C1 segment of cervical spinal cord (tissue), 14 donors: ENCODE results near the gene GADL1.

Experiments
- DNase-seq, 14 donors: peaks; one replicate each; lab custom pipeline; 2025; lab: John Stamatoyannopoulos, UW

The GADL1 gene

DNA sequence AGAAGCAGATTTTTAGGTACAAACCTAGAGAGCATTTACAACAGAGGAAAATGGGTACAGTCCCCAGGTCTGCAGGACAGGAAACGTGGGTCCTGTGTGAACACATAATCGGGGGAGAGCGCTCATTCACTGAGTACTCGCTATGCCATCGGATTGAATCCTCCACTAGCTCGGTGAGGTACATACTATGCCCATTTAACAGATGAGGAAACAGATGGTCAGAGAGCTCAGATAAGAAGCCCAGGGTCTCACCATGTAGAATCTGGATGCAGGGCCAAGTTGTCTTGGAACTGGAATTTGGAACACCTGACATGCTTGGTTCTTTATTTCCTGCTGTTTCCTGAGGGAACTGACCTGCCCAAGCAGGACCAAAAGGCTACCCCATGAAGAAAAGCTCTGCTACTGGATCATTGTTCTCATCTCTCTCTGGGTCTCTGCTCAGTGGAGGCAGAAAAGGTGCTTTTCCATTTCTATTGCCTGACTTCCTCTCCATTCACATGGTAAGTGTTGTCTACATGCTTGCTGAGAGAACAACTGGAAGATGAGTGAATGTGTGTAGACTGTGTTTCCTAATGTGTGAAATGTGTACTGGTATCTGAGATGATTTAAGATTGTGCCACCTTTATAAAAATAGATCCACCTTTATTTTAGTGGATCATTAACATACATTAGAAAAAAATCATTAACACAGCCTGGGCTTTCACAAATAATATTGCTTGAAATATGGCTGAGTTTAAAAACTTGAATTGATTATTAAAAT is 199.0 kb downstream of the GADL1 start:
- no peak for DNase-seq

DNA sequence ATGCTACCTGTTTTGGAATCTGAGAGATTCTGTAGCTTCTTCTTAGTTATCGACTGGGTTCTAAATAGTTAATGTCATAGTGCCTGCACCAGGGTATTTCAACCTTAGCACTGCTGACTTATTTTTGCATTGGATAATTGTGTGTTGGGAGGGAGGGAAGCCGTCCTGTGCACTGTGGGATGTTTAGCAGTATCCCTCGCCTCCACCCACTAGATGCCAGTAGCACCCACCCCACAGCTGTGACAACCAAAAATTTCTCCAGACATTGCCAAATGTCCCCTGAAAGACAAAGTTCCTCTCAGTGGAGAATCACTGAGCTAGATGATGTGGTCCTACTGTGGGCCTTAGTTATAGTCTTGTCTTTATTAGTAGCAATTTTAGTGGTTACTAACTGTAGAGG is 199.8 kb downstream of the GADL1 start:
- no peak for DNase-seq

DNA sequence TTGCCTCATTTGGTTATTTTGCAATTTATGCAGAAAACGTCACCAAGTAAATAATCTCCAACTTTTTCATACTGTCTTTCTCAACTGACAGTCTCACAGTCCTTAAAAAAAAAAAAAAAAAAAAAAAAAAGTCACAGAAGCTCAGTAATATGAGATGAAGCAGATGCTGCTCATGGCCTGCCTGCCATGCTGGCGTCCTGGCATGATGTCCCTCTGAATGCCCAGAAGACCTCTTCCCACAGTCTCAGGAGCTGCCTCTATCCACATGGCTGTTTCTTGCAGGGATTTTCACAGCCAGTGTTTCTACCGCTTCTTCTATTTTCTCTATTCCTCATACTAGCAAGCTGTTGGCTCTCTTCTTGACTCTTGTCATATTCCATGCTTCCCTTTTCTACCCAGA is 200.3 kb downstream of the GADL1 start:
- no peak for DNase-seq

DNA sequence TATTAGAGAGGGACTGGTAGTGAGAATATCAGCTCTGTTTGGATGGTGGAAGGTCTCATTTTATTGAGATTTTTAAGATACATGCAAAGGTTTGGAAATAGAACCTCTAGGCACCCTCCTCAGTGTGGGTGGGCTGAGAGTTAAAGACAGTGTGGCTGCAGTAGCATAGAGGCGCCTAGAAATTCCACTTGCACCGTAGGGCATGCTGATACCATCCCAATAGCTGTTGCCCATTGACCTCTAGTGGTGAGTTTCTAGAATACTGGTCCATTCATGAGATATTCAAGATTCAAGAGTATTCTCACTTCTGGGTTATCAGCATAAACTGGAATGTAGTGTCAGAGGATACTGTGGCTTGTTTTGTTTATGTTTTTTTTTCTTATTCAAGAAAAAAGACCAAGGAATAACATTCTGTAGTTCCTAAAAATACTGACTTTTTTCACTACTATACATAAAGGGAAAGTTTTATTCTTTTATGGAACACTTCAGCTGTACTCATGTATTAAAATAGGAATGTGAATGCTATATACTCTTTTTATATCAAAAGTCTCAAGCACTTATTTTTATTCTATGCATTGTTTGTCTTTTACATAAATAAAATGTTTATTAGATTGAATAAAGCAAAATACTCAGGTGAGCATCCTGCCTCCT is 200.9 kb downstream of the GADL1 start:
- DNase-seq, result peak in 3 of 14 donors; percentile 16 to 24 (median 18)

DNA sequence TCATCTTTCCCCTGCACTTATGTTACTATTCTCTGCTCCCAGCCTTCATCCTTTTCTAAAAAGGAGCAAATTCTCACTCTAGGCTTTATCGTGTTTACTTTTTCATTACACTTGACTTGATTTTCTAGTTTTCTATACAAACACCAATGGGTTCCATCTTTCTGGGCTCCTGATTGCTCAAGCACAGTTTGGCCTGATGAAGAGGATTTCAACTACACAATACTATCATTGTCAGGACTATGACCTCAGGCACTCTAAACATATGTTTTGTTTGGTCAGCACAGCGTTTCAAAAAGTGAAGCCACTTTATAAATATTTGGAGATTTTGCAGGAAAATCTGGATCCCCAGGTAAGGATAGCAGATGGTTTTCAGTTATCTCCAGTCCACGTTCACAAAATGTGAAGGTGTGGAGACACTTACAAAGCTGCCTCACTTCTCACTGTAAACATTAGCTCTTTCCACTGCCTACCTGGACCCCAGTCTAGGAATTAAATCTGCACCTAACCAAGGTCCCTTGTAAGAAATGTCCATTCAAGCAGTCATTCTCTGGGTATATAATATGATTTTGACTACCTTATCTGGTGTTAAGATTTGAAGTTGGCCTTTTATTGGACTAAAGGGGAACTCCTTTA is 201.8 kb downstream of the GADL1 start:
- no peak for DNase-seq

DNA sequence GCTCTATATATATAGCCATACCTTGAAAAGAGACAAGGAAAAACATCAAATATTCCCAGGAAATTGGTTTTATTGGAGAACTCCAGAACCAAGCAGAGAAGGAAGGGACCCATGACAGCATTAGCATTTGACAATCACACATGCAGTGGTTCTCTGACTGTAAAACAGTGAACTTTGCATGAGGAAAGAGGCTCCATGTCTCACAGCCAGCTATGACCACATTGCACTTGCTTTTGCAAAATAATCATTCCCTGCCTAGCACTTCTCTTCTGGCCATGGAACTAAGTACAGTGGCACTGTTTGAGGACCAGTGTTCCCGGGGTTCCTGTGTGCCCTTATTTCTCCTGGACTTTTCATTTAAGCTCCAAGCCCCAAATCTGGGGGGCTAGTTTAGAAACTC is 202.5 kb downstream of the GADL1 start:
- DNase-seq, result no peak

DNA sequence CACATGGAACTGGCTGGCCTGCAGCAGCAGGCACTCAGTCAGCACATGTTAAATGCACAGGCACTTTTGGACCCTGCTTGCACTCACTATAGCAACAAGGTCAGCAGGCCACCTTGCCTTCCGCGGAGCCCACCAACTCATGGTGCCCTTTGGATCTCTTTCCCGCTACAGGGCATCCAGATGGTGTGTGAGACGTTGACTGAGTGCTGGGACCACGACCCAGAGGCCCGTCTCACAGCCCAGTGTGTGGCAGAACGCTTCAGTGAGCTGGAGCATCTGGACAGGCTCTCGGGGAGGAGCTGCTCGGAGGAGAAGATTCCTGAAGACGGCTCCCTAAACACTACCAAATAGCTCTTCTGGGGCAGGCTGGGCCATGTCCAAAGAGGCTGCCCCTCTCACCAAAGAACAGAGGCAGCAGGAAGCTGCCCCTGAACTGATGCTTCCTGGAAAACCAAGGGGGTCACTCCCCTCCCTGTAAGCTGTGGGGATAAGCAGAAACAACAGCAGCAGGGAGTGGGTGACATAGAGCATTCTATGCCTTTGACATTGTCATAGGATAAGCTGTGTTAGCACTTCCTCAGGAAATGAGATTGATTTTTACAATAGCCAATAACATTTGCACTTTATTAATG is 203.1 kb downstream of the GADL1 start:
- DNase-seq, result no peak

DNA sequence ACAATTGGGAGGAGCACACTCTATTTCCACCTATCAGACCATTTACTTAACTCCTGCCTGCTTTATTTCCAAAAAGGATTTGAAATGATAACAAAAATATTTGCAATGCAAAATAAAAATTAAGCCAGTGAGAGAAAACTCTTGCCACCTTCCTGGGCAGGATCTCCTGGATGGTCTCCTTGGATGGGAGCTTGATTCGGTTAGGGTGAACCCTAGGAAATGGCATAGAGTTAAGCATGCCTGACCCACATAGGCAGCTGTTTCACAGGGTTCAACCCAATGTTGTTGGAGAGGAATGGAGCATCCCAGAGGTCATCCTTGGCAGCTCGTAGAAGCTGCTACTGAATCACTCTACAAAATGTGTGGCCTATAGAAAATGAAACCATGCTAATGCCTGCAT is 204.3 kb downstream of the GADL1 start:
- no peak for DNase-seq

DNA sequence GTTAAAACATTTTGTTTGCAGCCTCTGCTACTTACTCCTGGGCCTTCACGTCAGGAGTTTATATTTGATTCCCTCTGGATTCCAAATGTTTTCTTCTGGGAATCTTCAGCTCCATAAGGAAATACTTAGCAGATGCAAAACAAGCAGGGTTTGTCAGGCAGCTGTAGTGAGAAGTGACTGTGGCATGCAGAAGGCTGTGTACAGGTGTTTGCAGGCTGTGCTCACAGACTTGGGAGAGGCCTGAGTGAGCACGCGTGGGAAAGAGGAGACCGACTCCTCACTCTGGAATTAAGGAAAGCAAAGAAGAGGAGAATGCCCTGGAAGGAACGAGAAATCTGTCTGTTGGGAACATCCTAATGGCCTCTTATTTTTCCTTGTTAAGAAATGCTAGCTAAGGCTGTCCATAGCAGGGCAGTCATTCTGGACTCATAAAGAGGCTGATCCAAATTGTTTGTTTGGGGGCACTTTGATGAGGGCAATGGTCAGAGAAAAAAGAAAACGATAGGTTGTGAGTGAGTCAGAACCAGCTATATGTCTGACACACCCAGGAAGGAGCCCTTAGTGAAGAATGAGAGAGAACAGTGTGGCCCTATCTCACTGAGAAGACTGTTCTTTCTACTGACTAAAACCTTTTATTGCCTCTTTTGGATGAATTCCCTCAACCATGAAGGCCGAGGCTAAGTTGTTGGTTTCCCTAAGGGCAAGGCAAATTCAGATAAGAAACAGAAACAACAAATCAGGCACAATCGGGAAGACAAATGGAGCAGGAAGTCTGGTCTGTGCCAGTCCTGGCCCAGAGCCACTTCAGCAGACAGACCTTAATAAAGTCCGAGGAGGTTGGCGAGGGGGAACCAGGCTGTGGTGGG is 205.5 kb downstream of the GADL1 start:
- DNase-seq, result peak in 1 of 14 donors; percentile 3

DNA sequence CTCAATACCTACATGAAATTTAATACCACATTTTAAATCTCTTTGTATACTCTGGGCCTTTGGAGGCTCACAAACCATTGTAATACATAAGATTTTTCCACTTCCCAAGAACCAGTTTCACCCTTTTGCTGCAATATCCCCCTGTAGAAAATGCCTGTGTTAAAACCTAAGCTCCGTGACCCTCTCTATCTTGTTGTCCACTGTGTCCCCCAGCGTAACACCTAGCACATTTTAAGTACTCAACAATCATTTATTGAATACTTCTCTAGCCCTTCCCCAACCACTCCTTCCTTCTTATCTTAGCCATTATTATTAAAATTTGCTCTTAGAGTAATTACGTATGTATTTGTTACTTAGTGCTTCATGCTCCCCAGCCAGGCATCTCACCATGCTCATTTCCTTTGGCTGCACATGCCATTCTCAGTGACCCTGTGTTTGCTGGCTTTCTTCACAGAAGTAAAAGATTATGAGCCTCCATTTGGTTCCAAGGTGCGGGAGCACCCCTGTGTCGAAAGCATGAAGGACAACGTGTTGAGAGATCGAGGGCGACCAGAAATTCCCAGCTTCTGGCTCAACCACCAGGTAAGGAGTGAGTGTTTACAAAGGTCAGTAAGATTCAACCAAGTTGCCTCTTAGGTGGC is 206.4 kb downstream of the GADL1 start:
- no peak for DNase-seq

DNA sequence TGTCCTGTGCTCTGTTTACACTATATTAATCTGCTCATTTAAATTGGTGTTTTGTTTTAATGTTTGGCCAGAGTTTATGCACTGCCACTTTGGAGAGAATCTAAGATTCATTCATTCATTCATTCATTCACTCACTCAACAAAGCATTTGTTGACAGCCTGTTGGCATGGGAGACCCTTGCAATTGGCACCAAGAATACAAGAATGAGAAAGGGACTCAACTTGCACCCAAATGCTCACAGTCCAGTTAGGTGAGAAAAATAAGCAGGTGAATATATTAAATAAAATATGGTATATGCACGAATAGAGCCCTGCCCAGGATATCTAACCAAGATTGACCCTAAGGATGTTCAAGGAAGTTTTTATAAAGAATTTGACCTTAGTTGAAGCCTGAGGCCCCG is 207.7 kb downstream of the GADL1 start:
- no peak for DNase-seq

DNA sequence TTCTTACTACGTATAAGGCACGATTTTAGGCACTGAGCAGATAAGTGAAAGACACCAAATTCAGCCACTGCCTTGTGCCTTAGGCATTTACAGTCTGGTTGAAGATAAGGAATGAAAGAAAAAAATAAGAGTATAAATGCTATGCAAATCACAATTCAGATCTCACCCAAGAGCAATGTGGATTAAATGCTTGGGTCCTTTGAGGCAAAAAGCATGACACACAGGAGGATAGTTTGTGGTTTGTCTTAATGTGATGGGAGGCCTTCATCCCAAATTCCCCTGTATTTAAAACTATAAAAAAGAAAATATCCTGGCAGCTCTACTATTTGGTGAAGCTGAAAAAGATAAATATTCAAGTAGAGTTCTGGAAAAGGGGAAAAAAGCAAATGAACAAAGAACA is 208.3 kb downstream of the GADL1 start:
- DNase-seq, result no peak

DNA sequence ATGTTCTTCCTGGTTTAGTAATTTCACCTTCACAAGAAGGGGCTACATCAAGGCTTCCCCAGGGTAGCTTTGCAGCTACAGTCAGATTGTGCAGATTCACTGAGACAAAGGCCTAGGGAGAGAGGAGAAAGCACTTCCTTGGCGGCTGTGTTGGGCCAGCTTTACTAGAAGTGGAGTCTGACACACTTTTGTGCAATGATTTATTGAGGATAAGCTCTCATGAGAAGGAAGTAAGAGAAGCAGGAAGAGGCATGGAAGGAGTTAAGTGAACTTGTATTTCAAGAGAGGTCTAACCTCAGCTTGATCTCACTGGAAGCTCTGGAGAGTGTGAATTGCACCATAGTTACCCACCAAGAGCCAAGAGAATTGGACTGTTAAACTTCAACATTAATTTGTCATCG is 209.2 kb downstream of the GADL1 start:
- DNase-seq, result no peak

DNA sequence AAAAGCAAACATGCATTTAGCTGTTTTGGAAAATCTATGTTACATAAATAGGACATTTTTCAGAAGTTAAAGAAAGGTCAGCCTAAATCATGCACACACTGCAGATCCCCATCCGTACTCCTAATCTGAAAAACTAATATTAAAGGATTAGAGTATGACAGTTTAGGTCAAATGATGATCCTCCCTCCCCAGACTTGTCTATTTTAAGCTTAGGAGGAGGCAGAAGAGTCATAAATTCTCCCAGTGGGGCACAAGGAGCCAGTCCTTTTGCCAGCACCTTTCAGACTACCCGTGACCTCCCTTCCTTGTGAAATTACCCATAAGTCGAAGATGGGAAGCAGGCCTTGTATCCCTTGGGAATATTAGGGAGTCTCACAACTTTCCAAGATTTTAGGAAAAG is 210.1 kb downstream of the GADL1 start:
- no peak for DNase-seq

DNA sequence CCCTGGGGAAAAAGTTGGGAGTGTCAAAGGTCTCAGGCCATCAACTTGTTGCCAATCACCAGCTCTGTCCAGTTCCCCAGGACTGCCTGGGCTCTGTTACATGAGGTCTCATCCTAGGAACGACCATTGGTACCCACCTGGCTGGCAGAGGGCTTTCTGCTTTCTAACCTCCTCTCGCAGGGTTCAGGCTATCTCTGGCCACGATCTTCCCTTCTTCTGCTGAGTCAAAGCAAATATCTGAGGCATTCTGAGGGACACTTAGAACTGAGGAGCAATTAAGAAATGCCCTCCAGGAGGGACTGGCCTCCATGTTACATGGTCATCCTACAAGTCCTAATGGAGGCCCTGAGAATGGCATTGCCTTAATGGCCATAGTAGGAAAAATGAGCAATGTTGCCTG is 210.7 kb downstream of the GADL1 start:
- DNase-seq, result no peak

DNA sequence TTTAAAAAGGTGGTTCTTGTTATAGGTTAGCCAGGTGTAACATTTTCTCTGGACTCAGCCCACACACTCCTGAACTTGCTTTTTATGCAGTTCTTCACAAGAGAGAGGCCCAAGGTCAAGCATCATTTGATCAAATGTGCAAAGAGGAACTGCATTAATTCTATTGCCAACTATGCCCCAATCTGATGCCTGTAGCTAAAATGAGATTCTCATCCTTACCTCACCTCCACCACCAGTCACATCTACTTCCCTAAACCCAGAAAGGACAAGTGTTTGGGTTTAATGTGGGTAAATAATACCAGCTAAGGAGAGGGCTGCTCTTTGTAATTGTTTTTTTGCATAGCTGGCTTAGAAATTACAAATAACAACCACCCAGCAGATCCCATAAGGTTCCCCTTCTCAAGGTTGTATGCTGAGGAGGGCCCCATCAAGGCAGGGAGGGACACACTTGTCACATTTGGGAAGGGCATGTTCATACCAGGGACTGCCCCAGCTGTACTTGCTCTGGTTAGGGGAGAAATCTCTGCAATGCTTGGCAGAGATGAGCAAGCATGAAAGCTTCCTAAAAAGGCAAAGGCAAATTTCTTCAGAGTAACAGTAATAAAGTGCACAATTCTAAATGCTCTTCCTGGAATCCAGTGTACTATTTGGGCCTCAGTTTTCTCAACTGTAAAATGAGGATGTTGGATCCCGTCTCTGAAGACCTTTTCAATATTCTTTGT is 211.9 kb downstream of the GADL1 start:
- no peak for DNase-seq

DNA sequence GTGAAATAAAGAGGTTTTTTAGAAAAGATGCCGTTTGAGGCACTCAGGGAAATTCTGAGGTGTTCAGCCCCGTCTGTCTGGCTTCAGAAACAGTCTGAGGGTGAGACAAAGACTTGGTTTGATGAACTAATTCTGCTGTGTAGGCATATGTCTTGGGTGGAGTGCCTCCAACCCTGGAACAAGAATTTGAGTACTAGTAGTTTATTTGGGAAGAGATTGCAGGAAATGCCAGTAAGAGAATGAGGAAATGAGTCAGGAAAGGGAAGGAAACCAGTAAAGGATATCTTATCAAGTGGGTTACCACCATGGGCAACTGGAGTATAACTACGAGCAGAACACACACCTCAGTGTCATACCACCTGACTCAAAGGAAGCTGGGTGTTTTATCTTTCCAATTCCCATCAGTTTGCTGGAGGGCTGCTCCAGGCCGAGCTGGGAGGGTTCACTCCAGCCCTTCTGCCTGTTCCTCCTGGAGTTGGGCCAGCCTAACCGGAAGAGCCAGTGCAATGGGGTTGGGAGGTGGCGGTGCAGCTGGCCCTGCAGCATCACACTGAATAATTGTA is 212.7 kb downstream of the GADL1 start:
- DNase-seq, result peak in 3 of 14 donors; percentile 30 to 45 (median 32)

DNA sequence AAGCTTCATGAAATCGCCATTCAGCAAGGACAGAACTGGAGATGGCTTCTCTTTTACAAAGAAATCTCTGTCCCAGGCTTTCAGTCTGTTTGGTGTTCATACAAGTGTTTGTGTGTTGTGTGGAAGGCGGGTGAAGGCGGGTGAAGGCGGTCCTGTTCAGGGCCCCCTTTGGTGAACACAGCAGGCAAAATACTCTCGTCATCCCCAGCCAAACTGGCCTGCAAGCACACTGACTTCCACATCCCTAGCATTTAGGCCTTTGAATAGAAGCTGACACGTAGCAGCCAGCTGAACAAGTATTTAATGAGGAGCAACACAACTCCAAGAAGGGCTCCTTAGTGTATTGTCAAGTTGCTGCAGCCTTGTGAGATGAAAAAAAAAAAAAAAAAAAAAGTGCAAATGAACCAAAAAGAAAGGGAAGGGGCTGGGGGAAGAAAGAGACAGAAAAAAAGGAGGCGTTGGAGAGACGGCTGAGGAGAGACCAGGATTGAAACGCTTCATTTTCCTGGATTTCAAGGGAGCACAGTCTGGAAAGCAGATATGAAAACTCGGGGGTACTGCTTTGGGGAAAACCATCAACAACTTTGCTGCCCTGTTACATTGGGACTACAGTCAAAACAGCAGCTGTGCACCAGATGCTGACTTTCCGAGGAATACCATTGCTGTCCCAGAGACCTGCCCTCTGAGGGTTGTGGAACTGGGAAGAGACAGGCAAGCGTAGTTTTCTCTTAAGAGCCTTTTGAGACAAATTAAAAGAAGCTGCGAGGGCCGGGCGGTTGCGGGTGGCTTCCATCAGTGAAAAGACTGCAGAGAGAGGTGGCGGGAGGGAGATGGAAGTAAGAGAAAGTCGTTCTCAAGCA is 213.4 kb downstream of the GADL1 start:
- peak in 12 of 14 donors; percentile 12 to 73 (median 59) for DNase-seq

DNA sequence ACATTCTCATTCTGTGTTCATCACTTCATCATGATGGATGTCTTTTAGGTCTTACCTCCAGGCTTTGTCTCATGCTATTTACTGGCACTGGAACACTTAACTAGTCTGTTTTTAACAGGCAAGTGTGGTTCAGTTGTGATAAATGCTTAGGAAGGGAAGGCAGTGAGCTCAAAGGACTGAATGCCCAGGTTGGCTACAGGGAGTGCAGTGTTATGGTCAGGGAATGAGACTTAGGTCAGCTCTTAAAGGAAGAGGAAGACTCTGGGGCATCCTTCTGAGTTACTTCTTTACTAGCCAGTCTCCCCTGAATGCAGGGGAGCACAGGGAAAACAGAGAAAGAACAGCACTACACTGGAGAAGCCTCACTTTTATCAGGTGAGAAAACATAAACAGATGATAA is 215.4 kb downstream of the GADL1 start:
- no peak for DNase-seq
